Heart right ventricle (tissue), 16 donors: ENCODE measurements around the gene TPSAB1. TPM values are rescaled to one million over a fixed set of nuclear protein-coding genes. Genes with fewer than 3 reads are reported as not detected.

ENCODE experiments used
- ATAC-seq, 8 donors: fragments of 200-7000 bp; cut with Tn5 transposase; one replicate each; pipeline ENCODE4 v1.9.1; 2020; ENCODE audit warnings: mild to moderate bottlenecking in 8 of 8, moderate library complexity in 8 of 8, moderate number of reproducible peaks in 1 of 8
- DNase-seq, 2 donors: peaks; one replicate each; pipeline ENCODE4 v3.0.0-alpha.2; 2020
- H3K27ac ChIP-seq, 10 donors: fragments of 200-600 bp; sonication (generic) in 2 of 10; one replicate each; pipeline versions ENCODE4 v1.5.0 to v1.8.0; 2020 to 2022; ENCODE audit warnings: mild to moderate bottlenecking in 3 of 10
- H3K27me3 ChIP-seq, 7 donors: fragments of 200-600 bp; one replicate each; pipeline ENCODE4 v1.8.0; 2021 to 2022; ENCODE audit warnings: mild to moderate bottlenecking in 2 of 7
- H3K36me3 ChIP-seq, 9 donors: fragments of 200-600 bp; sonication (generic) in 1 of 9; one replicate each; pipeline versions ENCODE4 v1.5.0 to v1.8.0; 2020 to 2022; ENCODE audit warnings: mild to moderate bottlenecking in 2 of 9
- H3K4me1 ChIP-seq, 9 donors: fragments of 200-600 bp; sonication (generic) in 1 of 9; one replicate each; pipeline versions ENCODE4 v1.5.0 to v1.8.0; 2020 to 2022; ENCODE audit warnings: mild to moderate bottlenecking in 4 of 9
- H3K4me3 ChIP-seq, 10 donors: fragments of 200-600 bp; sonication (generic) in 2 of 10; one replicate each; pipeline versions ENCODE4 v1.5.0 to v1.8.0; 2020 to 2022; ENCODE audit warnings: mild to moderate bottlenecking in 7 of 10, moderate library complexity in 2 of 10
- H3K9me3 ChIP-seq, 11 donors: fragments of 200-600 bp in 10 of 11; sonication (generic) in 2 of 11; one replicate each; pipeline versions ENCODE4 v1.5.0 to v1.8.0; 2013 to 2022; ENCODE audit warnings: mild to moderate bottlenecking in 2 of 11, control low read depth in 1 of 11, moderate library complexity in 1 of 11
- WGBS, 2 donors: extraction: QIAGEN DNeasy Blood & Tissue Kit; methylation state at CpG; one replicate each; pipeline ENCODE4 v1.1.7; 2013; ENCODE audit warnings: inconsistent platforms in 1 of 2; 5-methylcytosine and 5-hydroxymethylcytosine counted together
- intact Hi-C, 10 donors: fragments of 100-400 bp; cut with DNase I; formaldehyde crosslinking; loops; one replicate each; pipeline versions ENCODE4 v1.11.1 to v1.14.2; 2022
- polyA plus RNA-seq, 2 donors: library from polyadenylated mRNA; stranded (reverse); fragments of 200-250 nt; gene quantifications; one replicate each; pipeline ENCODE4 v1.2.3, GENCODE V29; 2013
- total RNA-seq, 10 donors: library from RNA; stranded (reverse); fragmentation: NEBNext Ultra II Directional in 3 of 10; extraction: Animal tissue kit (Norgen Biotek cat#: 25700) in 3 of 10; gene quantifications; one replicate each; pipeline versions ENCODE4 v1.2.1 to v1.2.4, GENCODE V29; 2021 to 2023
- TF ChIP-seq, protein P1 (sequence below), 9 donors: fragments of 200-600 bp; sonication (generic) in 2 of 9; IDR thresholded peaks; one replicate each; pipeline versions ENCODE4 v1.5.0 to v1.8.0; 2021 to 2022; ENCODE audit warnings: antibody characterized with exemption in 9 of 9, mild to moderate bottlenecking in 5 of 9, moderate library complexity in 1 of 9
- donor health status: Arrhythmogenic right ventricular cardiomyopathy.
- donor health status: ischemic (EF 13 %, LVEDD 7.1; RV severe dilation, severe dysfunction).
- donor health status: healthy with polysubstance abuse.
- donor health status: DM: no; HTN: yes; CAD: no.
- donor health status: DM: no; HTN: no; CAD: no.
- donor health status: ischemic (EF 25% LVEDD 6.9; RV normal size, moderate dysfunction).
- donor health status: ischemic (EF 25% LVEDD 5.7; RV mildly dilated, moderate dysfunction).
- donor health status: healthy.
- donor health status: DM: yes; HTN: yes; CAD: no.
- donor health status: Ischemic cardiomyopathy.
- donor health status: ischemic (EF 35%, LVEDD 5.7; RV mildly dilated, moderate dysfunction).
- donor health status: nonischemic (EF 11% LVEDD 7.7; RV severe dilation, severe dysfunction).
- donor health status: DM: yes; HTN: yes; CAD: no.
- donor health status: PGD.
- donor health status: ischemic (EF 29% LVEDD 5.4; RV normal size, mild dysfunction).
- donor health status: nonischemic (EF 23%, LVEDD 6.1; RV moderate dilation, normal function).

TPSAB1 gene
- total and polyA plus RNA-seq, 12 donors = 0.53 to 11.4 (median 2.2) TPM

DNA sequence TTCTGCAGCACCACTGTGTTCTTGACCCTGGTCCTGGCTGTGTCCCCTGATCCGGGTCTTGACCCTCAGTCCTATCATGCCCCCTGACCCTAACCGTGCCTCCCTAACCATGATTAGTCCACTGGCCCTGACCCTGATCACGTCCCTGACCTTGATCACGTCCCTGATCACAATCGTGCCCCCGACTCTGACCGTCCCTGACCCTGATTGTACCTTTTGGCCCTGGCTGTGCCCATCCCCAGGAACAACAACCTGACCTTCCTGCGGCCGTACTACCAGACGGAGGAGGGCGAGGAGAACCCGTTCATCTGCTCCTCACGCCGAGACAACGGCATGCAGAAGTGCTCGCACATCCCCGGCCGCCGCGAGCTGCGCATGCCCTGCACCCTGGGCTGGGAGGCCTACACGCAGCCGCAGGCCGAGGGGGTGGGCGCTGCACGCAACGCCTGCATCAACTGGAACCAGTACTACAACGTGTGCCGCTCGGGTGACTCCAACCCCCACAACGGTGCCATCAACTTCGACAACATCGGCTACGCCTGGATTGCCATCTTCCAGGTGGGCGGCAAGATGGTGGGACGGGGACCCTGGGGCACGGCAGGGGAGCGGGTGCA is 40.4 kb upstream of the TPSAB1 start:
- no peak for DNase-seq
- ATAC-seq = no peak
- H3K9me3 ChIP-seq = no peaks in the 10 kb centered on the region
- no peak overlapping the region for H3K4me3 ChIP-seq
- intact Hi-C loops = loop anchor here in 1 of 10 donors (10.0 kb wide), 1 partner anchor 395 kb away; the partner anchor contains the start of gene GNG13
- 93% methylated on average over 38 of the region's 38 CpGs for WGBS, 2 donors
- peaks cover 0 to 12% (median 0%) of the 10 kb centered on the region in 7 donors for H3K27me3 ChIP-seq
- no peaks in the 10 kb centered on the region for H3K36me3 ChIP-seq
- no peak overlapping the region for H3K27ac ChIP-seq
- TF ChIP-seq, protein P1, sequence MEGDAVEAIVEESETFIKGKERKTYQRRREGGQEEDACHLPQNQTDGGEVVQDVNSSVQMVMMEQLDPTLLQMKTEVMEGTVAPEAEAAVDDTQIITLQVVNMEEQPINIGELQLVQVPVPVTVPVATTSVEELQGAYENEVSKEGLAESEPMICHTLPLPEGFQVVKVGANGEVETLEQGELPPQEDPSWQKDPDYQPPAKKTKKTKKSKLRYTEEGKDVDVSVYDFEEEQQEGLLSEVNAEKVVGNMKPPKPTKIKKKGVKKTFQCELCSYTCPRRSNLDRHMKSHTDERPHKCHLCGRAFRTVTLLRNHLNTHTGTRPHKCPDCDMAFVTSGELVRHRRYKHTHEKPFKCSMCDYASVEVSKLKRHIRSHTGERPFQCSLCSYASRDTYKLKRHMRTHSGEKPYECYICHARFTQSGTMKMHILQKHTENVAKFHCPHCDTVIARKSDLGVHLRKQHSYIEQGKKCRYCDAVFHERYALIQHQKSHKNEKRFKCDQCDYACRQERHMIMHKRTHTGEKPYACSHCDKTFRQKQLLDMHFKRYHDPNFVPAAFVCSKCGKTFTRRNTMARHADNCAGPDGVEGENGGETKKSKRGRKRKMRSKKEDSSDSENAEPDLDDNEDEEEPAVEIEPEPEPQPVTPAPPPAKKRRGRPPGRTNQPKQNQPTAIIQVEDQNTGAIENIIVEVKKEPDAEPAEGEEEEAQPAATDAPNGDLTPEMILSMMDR (IDR thresholded peaks at IDR 0.05) = no peak
- H3K4me1 ChIP-seq = no peaks in the 10 kb centered on the region

DNA sequence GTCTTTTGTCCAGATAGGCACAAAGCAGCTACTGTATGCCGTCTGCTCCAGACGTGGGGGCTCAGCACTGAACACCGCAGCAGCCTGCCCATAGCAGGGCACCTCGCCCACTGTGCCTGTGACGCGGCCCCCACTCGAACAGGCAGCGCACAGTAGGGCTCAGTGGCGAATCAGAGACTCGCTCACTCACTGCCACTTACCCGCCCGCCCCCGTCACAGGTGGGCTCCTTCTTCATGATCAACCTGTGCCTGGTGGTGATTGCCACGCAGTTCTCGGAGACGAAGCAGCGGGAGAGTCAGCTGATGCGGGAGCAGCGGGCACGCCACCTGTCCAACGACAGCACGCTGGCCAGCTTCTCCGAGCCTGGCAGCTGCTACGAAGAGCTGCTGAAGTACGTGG is 39.1 kb upstream of the TPSAB1 start:
- intact Hi-C loops = loop anchor here in 1 of 10 donors (10.0 kb wide), 1 partner anchor 397 kb away; the partner anchor contains the start of gene GNG13

DNA sequence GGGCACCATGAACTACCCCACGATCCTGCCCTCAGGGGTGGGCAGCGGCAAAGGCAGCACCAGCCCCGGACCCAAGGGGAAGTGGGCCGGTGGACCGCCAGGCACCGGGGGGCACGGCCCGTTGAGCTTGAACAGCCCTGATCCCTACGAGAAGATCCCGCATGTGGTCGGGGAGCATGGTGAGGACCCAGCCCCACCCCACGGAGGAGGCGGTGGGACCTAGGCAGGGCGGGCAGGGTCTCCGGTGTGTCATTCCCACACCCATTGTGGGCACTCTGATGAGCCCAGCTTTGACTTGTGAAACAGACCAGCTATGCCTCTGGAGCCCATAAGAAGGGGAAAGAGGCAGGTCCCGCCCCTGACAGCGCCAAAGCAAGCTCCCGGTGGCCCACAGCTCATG is 38.2 kb upstream of the TPSAB1 start:
- 91 to 92% methylated on average over 18 of the region's 18 CpGs for WGBS, 2 donors
- DNase-seq (no peak), ATAC-seq (no peak)
- intact Hi-C loops = loop anchor here in 1 of 10 donors (10.0 kb wide), 1 partner anchor 397 kb away; the partner anchor contains the start of gene GNG13
- no peak overlapping the region for H3K27ac ChIP-seq
- H3K4me3 ChIP-seq = no peak overlapping the region
- TF ChIP-seq, protein P1 (IDR thresholded peaks at IDR 0.05) = no peak
- peaks cover 0 to 4% (median 0%) of the 10 kb centered on the region in 7 donors for H3K27me3 ChIP-seq
- no peaks in the 10 kb centered on the region for H3K9me3 ChIP-seq
- H3K36me3 ChIP-seq = no peaks in the 10 kb centered on the region
- no peaks in the 10 kb centered on the region for H3K4me1 ChIP-seq

More for the DNA sequence above, 39.1 kb upstream of the TPSAB1 start:
- 93 to 94% methylated on average over 25 of the region's 25 CpGs for WGBS, 2 donors
- ATAC-seq (no peak), DNase-seq (no peak)
- Histone ChIP-seq H3K4me1 (no peaks in the 10 kb centered on the region), H3K36me3 (no peaks in the 10 kb centered on the region), H3K27me3 (peaks cover 0 to 4% (median 0%) of the 10 kb centered on the region in 7 donors), H3K9me3 (no peaks in the 10 kb centered on the region), H3K4me3 (no peak overlapping the region), H3K27ac (no peak overlapping the region)
- TF ChIP-seq, protein P1 (IDR thresholded peaks at IDR 0.05) = no peak

DNA sequence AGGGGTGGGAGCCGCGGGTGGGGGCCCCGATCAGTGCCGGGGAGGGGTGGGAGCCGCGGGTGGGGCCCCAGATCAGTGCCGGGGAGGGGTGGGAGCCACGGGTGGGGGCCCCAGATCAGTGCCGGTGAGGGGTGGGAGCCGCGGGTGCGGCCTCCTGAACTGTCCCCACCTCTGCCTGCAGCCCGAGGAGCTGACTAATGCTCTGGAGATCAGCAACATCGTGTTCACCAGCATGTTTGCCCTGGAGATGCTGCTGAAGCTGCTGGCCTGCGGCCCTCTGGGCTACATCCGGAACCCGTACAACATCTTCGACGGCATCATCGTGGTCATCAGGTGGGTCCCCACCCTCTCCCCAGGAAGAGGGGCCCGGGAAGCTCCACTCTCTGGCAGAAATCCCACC is 35.6 kb upstream of the TPSAB1 start:
- WGBS, 2 donors = 83 to 84% methylated on average over 14 to 15 of the region's 21 CpGs
- H3K9me3 ChIP-seq = no peaks in the 10 kb centered on the region
- ATAC-seq (no peak), DNase-seq (no peak)
- H3K4me3 ChIP-seq = no peak overlapping the region
- no peaks in the 10 kb centered on the region for H3K36me3 ChIP-seq
- H3K27ac ChIP-seq = no peak overlapping the region
- TF ChIP-seq, protein P1 (IDR thresholded peaks at IDR 0.05) = no peak
- no peaks in the 10 kb centered on the region for H3K4me1 ChIP-seq
- H3K27me3 ChIP-seq = peaks cover 0 to 6% (median 0%) of the 10 kb centered on the region in 7 donors
- intact Hi-C loops = loop anchor here in 1 of 10 donors (10.0 kb wide), 1 partner anchor 400 kb away; the partner anchor contains the start of gene GNG13
